Raji (cell line): ENCODE measurements around the gene PCIF1.

Experiments used
- POLR2A ChIP-seq: IDR thresholded peaks from 2 replicates; pipeline ENCODE4 v1.6.1; 2011; ENCODE audit warnings: low read depth, low read length, control low read depth; ENCODE audit not compliant: insufficient read depth

PCIF1 gene

DNA sequence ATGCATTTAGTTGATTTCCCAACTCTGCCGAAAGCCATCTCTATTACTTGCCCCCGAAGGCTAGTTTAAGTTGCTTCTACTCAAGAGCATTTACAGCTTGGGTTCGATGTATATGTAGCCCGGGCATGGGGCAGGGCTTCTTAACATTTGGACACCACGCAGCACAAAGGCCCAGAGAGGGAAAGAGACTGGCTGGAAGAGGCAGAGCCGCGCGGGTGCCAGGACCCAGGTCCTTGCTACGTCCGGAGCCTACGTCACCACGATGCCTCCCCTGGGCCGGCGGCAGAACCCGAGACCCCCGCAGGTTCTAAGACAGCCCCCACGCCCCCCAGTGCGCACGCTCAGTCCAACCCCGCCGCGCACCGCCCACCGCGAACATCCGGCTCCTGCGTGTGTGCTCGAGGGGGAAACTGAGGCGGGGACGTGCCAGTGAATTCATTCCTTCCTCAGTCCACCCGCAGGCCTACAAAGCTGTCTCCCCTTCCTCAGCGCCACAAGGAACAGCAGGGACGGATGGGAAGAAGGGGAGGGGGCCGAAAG is 367 bp upstream of the PCIF1 start:
- no peak for TF ChIP-seq POLR2A

DNA sequence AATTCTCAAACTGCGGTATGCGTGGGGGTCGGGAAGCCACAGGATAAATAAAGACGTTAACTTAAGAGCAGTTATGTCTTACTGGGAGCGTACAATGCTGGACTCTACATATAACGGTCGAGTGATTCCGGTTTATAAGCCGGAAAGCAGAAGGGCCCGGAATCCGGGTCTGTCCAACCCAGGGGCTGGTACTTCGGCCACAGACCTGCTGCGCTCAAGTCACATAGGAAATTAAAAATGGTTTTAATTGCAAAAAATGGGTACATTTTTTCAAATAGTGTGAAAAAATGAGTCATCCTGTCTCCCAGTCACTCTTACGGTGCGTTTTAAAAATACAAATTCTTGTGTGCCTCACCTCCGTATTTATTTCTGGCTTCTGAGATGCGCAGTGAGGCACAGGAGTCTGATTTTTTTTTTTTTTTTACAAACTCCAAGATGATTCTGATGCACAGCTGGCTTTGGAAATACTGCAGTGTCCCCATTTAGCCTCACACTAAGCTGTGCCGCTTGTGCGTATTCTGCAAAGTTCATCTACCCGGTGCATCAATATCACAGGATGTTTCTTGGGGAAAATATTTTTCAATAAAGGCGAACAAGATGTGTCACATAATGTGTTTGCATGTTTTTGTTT is 1.0 kb downstream of the PCIF1 start:
- TF ChIP-seq POLR2A, result 0 out of 2 replicates have a peak, but pooled peaks have one; percentile 4

DNA sequence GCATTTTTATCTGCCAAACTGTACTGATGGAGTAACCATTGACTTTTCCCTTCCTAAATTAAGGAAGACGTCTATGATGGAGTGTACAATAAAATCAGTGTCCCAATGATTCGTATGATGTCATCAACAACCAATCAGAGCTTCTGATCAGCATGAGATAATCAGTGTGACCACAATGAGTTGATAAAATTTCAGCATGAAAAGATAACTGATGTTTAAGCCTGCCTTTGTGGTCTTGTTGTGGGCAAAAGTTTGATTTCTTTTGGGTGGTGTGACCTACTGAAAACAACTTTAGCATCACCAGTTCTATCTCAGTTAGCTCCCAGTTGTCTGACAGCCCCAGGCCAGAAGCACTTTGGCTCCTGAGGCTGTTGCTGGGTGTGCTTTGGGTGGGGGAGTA is 3.3 kb downstream of the PCIF1 start:
- no peak for TF ChIP-seq POLR2A

DNA sequence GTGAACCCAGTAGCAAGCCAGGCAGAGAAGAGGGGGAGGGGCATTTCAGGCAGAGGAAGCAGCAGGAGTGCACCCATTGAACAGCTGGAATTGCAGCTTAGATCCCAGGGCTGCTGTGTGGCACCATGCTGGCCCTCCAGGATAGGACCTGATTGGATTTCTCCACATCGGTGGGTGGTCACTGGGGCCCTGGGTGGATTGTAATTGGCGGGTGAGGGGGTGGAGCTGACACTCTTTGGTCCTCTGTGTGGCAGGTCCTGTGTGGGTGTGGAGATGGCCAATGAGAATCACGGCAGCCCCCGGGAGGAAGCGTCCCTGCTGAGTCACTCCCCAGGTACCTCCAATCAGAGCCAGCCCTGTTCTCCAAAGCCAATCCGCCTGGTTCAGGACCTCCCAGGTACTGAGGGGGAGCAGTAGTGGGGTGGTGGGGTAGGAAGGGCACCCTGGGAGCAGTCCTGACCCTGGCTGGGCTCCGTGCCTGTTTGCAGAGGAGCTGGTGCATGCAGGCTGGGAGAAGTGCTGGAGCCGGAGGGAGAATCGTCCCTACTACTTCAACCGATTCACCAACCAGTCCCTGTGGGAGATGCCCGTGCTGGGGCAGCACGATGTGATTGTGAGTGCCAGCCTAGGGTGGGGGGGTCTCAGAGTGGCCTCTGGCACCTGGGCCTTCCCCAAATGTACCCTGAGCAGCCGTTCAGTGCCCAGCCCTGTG is 4.4 kb downstream of the PCIF1 start:
- TF ChIP-seq POLR2A, result no peak

DNA sequence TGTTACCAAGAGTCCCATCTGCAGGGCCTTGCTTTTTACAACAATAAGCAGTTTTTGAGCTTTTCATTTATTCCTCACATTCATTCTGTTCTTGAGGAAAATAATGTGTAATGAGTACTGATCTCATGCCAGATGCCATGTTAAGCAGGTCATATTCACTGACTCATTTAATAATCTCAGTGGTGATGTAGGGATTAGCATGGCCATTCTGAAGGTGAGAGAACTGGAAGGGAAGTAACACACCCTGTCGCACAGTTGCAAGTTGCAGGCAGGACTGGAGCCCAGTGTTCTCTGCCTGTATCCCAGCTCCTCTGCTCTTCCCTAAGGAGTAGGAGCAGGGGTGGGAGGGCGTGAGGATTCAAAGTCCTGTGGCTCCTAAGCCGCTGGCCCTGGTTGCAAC is 5.6 kb downstream of the PCIF1 start:
- no peak for TF ChIP-seq POLR2A

DNA sequence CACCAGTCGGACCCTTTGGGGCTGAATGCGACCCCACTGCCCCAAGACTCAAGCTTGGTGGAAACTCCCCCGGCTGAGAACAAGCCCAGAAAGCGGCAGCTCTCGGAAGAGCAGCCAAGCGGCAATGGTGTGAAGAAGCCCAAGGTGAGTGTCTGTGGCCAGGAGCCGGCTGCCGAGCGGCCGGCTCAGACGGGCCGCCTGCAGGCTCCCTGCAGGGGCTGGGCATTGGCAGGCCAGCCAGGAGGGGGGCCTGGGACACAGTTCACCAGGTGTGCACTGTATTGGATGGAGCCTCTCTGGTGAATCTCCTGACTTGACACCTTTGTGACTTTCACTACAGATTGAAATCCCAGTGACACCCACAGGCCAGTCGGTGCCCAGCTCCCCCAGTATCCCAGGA is 6.0 kb downstream of the PCIF1 start:
- no peak for TF ChIP-seq POLR2A

DNA sequence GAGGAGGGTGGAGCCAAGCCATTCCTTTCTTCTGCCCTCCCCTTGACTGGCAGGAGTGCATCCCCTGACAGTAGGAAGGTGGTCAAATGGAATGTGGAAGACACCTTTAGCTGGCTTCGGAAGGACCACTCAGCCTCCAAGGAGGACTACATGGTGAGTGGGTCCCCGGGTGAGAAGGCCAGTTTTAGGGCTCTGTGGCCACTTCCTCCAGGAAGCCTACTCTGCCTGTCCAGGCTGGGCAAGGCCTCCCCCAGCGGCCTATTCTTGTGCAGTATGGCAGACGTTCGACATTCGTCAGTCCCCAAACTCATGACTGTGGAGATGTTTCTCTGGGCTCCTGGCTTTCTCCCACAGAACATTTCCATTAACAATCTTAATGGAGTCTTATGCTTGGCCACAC is 9.1 kb downstream of the PCIF1 start:
- no peak for TF ChIP-seq POLR2A

DNA sequence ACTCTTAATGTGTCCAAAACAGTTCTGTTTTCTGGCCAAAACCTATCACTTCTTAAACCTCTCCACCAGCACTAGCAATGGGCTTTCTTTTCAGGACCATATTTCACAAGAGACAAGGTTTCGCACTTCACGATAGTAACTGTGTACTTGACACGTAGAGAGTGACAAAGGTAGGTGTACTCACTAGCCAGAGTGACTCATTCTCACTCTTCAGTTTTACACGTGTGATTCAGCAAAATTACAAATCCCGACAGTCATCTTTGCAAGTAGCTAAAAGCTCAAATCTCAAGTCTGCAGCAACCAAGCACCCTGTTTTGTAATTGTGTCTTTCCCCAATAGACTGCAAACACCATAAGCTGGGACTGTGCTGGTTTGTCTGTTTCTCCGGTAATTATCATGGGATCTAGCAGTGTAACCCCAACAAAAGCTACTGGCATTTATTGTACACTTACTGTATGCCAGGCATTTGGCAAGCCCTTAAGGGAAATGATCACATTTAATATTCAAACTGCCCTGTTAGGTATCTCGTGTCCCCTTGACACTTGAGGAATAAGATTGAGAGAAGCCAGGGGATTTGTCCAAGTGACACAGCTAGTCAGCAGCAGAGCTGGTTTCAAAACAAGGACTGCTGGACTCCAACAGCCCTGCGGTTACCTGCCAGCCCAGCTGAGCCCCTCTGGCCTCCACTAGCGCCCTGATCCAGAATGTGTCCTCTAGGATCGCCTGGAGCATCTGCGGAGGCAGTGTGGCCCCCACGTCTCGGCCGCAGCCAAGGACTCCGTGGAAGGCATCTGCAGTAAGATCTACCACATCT is 9.9 kb downstream of the PCIF1 start:
- no peak for TF ChIP-seq POLR2A

DNA sequence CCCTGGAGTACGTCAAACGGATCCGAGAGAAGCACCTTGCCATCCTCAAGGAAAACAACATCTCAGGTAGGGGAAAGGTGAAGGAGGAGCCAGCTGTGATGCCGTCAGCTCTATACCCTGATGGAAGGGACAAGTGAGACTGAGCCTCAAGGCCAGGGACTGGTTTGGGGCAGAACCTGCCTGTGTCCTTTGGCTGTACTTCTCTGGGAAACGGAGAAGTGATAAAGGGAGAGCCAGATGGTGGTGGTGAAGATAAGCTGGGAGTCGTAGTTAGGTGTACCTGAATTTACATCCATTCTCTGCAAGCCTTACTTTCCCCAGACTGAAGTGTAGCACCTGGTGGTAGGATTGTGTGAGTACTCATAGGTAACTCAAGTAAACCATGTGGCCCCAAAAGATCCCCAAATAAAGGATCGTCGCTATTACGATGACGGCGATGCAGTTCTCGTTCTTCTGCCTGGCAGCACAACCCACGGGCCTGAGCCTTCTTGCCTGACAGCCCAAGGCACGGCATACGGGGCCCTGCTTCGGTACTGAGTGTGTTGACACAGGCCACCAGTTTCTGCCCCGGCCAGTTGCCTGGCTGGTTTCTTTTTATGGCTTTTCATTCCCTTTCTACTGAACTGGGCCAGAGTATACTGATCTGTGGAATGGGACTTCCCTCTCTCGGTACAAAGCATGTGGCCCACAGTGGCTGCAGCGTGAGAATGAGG is 10.6 kb downstream of the PCIF1 start:
- TF ChIP-seq POLR2A, result no peak

DNA sequence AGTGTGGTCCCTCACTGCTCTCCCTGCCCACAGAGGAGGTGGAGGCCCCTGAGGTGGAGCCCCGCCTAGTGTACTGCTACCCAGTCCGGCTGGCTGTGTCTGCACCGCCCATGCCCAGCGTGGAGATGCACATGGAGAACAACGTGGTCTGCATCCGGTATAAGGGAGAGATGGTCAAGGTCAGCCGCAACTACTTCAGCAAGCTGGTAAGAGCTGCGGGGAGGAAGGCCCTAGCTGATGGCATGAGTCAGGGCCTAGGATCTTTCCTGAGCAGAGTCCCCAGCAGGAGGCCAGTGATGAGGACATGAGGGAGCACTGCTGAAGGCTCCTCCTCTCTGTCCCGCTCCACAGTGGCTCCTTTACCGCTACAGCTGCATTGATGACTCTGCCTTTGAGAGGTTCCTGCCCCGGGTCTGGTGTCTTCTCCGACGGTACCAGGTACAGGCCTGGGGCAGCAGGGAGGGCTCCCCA is 11.2 kb downstream of the PCIF1 start:
- TF ChIP-seq POLR2A, result no peak

DNA sequence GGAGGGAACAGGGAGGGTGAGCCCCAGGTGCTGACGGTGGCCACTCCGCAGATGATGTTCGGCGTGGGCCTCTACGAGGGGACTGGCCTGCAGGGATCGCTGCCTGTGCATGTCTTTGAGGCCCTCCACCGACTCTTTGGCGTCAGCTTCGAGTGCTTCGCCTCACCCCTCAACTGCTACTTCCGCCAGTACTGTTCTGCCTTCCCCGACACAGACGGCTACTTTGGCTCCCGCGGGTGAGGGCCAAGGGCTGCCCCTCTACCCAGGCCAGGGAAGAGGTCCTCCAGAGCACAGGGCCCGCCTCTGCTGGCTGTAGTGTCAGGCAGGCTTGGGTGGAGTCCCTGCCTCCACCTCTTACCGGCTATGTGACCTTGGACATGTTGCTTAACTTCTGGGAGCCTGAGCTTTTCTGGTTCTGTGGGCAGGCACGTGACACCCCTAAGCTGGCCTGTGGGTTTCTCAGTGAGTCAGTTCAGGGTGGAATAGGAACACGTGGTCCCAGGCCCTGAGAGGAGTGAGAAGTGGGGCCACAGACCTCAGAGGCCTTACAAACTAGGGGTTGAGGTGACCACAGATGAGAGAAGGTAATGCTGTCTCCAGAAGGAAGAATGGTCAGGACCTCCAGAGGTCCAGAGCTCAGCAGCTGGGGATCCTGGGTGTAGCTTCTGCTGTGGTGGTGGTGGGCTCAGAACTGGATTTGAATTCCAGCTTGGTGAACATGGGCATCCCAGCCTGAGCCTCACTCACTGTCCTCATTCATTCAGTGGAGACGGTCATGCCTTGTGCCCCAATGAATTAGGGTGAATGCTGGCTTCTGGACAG is 11.9 kb downstream of the PCIF1 start:
- TF ChIP-seq POLR2A, result no peak

DNA sequence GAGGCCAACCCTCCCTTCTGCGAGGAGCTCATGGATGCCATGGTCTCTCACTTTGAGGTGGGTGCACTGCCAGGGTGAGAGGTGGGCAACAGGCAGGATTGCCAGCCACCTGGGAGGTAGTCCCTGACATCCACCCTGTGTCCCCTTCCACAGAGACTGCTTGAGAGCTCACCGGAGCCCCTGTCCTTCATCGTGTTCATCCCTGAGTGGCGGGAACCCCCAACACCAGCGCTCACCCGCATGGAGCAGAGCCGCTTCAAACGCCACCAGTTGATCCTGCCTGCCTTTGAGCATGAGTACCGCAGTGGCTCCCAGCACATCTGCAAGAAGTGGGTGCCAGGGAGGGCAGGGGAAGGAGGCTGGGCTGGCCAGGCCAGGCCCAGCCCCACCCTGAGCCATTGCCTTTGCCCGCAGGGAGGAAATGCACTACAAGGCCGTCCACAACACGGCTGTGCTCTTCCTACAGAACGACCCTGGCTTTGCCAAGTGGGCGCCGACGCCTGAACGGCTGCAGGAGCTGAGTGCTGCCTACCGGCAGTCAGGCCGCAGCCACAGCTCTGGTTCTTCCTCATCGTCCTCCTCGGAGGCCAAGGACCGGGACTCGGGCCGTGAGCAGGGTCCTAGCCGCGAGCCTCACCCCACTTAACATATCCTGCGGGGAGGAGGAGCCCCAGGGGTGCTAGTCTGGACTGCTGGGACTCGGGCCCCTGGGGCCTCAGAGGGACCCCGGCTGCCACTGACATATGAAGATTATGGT is 12.8 kb downstream of the PCIF1 start:
- TF ChIP-seq POLR2A, result no peak

DNA sequence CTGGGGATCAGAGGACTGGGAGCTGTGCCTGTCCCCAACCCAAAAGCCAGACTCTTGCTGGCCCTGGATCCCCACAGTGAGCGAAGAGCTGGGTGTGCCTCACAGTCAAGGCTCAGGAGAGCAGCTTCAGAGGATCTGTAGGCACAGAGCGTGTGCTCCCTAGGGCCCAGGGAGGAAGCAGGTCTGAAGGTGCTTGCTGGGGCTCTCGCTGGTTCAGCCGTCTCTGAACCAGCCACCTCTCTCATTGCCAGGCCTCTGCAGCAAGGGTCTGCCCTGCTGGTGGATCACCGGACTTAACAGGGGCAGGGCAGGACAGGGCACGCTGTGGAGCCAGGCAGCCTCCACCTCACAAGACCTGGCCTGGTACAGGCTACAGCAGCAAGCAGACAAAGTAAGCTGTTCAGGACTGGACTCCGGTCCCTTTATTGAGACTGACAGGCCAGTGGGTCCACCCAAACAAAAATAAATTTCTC is 13.8 kb downstream of the PCIF1 start:
- no peak; the same call in 1 of the 2 replicates for TF ChIP-seq POLR2A
